Mammary epithelial cell (primary cell): ENCODE results near the gene SPPL2A.

ENCODE experiments used
- EZH2 ChIP-seq: IDR thresholded peaks from 2 replicates; pipeline ENCODE4 v1.6.1; 2012; ENCODE audit warnings: low read length, inconsistent platforms, borderline replicate concordance
- TF ChIP-seq, protein P1 (sequence below), 2 donors: IDR thresholded peaks in 1 of 2; conservative IDR thresholded peaks in 1 of 2; 2 replicates each; pipeline ENCODE4 v1.5.1; 2011 to 2012; ENCODE audit warnings: inconsistent platforms in 2 of 2, low read length in 2 of 2, mild to moderate bottlenecking in 2 of 2, control low read depth in 1 of 2, low read depth in 1 of 2; ENCODE audit not compliant: insufficient read depth in 1 of 2; ENCODE audit errors: extremely low read depth in 1 of 2

GRCh38 chr15:50747523-50747922 lies 18.0 kb downstream of the SPPL2A start:
- TF ChIP-seq, protein P1, sequence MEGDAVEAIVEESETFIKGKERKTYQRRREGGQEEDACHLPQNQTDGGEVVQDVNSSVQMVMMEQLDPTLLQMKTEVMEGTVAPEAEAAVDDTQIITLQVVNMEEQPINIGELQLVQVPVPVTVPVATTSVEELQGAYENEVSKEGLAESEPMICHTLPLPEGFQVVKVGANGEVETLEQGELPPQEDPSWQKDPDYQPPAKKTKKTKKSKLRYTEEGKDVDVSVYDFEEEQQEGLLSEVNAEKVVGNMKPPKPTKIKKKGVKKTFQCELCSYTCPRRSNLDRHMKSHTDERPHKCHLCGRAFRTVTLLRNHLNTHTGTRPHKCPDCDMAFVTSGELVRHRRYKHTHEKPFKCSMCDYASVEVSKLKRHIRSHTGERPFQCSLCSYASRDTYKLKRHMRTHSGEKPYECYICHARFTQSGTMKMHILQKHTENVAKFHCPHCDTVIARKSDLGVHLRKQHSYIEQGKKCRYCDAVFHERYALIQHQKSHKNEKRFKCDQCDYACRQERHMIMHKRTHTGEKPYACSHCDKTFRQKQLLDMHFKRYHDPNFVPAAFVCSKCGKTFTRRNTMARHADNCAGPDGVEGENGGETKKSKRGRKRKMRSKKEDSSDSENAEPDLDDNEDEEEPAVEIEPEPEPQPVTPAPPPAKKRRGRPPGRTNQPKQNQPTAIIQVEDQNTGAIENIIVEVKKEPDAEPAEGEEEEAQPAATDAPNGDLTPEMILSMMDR (conservative IDR thresholded peaks at IDR 0.05 in 1 of 2, IDR thresholded peaks at IDR 0.05 in 1 of 2; ENCODE audit: extremely low read depth in 1 of 2, insufficient read depth in 1 of 2, low read depth in 1 of 2, low read length in 2 of 2): no peak
- no peak for TF ChIP-seq EZH2
